ENCODE measurements around the gene PRMT7.

PRMT7 gene

DNA sequence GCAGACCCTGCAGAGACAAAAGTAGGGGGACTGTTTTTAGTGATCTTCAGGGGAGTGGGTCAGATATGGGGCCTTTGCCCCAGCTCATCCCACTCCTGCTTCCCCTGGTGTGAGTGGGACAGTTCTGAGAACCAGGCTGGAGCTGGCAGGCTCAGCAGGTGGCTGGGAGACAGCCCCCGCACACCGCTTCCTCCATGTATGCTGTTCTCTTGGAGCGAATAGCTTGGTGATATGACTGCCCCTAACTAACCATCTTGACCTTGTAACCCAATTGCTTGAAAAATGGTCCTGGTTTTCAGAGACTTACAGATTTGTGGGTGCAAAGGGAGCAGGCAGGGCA lies 61.5 kb downstream of the PRMT7 start:
- H4K20me1 ChIP-seq (ENCODE audit: low read depth, low read length), result no peaks in the 10 kb centered on the region
- no peak overlapping the region for H3K4me2 ChIP-seq (ENCODE audit: low read depth, low read length, poor library complexity, severe bottlenecking)
- TF ChIP-seq EZH2phosphoT487 (conservative IDR thresholded peaks at IDR 0.05; ENCODE audit: low read length), result no peak
- TF ChIP-seq, protein P1, sequence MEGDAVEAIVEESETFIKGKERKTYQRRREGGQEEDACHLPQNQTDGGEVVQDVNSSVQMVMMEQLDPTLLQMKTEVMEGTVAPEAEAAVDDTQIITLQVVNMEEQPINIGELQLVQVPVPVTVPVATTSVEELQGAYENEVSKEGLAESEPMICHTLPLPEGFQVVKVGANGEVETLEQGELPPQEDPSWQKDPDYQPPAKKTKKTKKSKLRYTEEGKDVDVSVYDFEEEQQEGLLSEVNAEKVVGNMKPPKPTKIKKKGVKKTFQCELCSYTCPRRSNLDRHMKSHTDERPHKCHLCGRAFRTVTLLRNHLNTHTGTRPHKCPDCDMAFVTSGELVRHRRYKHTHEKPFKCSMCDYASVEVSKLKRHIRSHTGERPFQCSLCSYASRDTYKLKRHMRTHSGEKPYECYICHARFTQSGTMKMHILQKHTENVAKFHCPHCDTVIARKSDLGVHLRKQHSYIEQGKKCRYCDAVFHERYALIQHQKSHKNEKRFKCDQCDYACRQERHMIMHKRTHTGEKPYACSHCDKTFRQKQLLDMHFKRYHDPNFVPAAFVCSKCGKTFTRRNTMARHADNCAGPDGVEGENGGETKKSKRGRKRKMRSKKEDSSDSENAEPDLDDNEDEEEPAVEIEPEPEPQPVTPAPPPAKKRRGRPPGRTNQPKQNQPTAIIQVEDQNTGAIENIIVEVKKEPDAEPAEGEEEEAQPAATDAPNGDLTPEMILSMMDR (IDR thresholded peaks at IDR 0.05; ENCODE audit: insufficient read depth, low read length, poor library complexity, severe bottlenecking), result no peak

DNA sequence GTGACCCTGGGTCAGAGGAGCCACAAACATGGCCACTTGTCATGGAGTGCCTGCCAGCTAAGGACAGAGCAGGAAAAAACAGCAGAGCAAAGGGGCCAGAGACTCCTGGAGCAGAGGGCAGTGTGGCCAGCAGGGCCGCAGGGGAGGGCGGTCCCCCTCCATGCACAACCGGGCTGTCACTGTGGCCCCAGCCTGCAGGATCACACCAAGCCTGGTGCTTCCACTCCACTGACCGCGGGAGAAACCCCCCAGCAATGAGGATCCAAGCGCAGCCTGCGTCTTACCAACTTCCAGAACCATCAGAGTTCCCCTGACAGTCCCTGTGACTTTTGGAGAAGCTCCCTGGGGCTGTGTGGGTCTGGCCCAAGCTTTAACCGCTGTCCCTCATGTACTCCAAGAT lies 62.0 kb downstream of the PRMT7 start:
- no peak overlapping the region for H2AFZ ChIP-seq (ENCODE audit: low read depth, low read length, severe bottlenecking)
- TF ChIP-seq, protein P1 (IDR thresholded peaks at IDR 0.05; ENCODE audit: insufficient read depth, low read length, poor library complexity, severe bottlenecking), result no peak
- no peaks in the 10 kb centered on the region for H3F3A ChIP-seq (ENCODE audit: insufficient read depth)
- H3K9ac ChIP-seq (ENCODE audit: low read length), result no peak overlapping the region
- no peak overlapping the region for H3K4me2 ChIP-seq (ENCODE audit: low read depth, low read length, poor library complexity, severe bottlenecking)
- no peaks in the 10 kb centered on the region for H3K27me3 ChIP-seq (ENCODE audit: low read length)
- no peaks in the 10 kb centered on the region for H3K9me2 ChIP-seq (replicated peaks; ENCODE audit: insufficient read depth, low read length)
- H3K79me2 ChIP-seq (ENCODE audit: insufficient read depth, low read length), result no peaks in the 10 kb centered on the region
- H4K20me1 ChIP-seq (ENCODE audit: low read depth, low read length), result no peaks in the 10 kb centered on the region
- no peak overlapping the region for H3K27ac ChIP-seq (ENCODE audit: low read depth, low read length)
- no peaks in the 10 kb centered on the region for H3K36me3 ChIP-seq (ENCODE audit: low read length)
- H3K9me3 ChIP-seq (ENCODE audit: insufficient read depth, low read length), result no peaks in the 10 kb centered on the region
- H3K4me3 ChIP-seq (ENCODE audit: insufficient read depth, low read length, poor library complexity, severe bottlenecking), result no peak overlapping the region

More for the DNA sequence above, 61.5 kb downstream of the PRMT7 start:
- H3K9me3 ChIP-seq (ENCODE audit: insufficient read depth, low read length), result no peaks in the 10 kb centered on the region
- no peaks in the 10 kb centered on the region for H3K27me3 ChIP-seq (ENCODE audit: low read length)
- no peaks in the 10 kb centered on the region for H3K36me3 ChIP-seq (ENCODE audit: low read length)
- no peaks in the 10 kb centered on the region for H3K9me2 ChIP-seq (replicated peaks; ENCODE audit: insufficient read depth, low read length)
- no peak overlapping the region for H3K9ac ChIP-seq (ENCODE audit: low read length)
- no peaks in the 10 kb centered on the region for H3F3A ChIP-seq (ENCODE audit: insufficient read depth)
- no peak overlapping the region for H3K27ac ChIP-seq (ENCODE audit: low read depth, low read length)
- H2AFZ ChIP-seq (ENCODE audit: low read depth, low read length, severe bottlenecking), result no peak overlapping the region
- H3K79me2 ChIP-seq (ENCODE audit: insufficient read depth, low read length), result no peaks in the 10 kb centered on the region
- H3K4me3 ChIP-seq (ENCODE audit: insufficient read depth, low read length, poor library complexity, severe bottlenecking), result no peak overlapping the region

DNA sequence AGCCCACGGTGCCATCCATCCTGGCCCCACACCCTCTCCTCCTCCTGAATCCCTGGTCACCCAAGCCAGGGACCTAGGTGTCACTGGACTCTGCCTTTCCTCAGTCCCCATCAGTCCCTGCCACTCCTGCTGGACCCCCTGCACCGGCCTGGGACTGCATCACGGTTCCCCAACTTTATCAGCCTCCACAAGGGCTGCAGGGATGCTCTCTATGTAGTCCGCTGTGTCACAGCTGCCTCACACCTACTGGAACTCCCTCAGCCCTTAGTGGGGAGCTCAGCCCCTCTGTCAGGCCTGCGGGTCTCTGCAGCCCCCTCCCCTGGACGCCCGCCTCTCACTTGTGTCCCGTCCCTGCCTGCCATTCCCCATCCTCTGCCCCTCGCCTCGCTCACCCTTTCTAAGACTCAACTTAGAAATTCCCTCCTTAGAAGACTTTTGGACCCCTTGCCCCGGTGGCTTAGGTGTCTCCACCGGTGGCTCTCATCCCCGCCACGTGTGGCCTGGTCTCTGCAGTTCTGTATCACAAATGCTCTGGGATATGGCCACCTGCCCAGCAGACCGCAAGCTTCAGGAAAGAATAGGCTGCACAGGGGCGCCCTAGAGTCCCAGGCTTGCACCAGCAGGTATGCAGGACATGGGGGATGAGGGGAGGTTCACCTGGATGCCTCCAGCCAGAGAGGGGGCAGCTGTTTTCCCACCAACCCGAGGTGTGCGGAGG lies 62.9 kb downstream of the PRMT7 start:
- Histone ChIP-seq H3K9me3 (ENCODE audit: insufficient read depth, low read length) (no peaks in the 10 kb centered on the region), H3K9me2 (replicated peaks; ENCODE audit: insufficient read depth, low read length) (no peaks in the 10 kb centered on the region), H3K36me3 (ENCODE audit: low read length) (no peaks in the 10 kb centered on the region), H4K20me1 (ENCODE audit: low read depth, low read length) (no peaks in the 10 kb centered on the region), H3K79me2 (ENCODE audit: insufficient read depth, low read length) (no peaks in the 10 kb centered on the region), H3K4me2 (ENCODE audit: low read depth, low read length, poor library complexity, severe bottlenecking) (no peak overlapping the region), H3F3A (ENCODE audit: insufficient read depth) (no peaks in the 10 kb centered on the region), H3K27ac (ENCODE audit: low read depth, low read length) (no peak overlapping the region), H2AFZ (ENCODE audit: low read depth, low read length, severe bottlenecking) (no peak overlapping the region), H3K9ac (ENCODE audit: low read length) (no peak overlapping the region), H3K27me3 (ENCODE audit: low read length) (no peaks in the 10 kb centered on the region), H3K4me3 (ENCODE audit: insufficient read depth, low read length, poor library complexity, severe bottlenecking) (no peak overlapping the region)
- TF ChIP-seq, protein P1 (IDR thresholded peaks at IDR 0.05; ENCODE audit: insufficient read depth, low read length, poor library complexity, severe bottlenecking), result no peak
- TF ChIP-seq EZH2phosphoT487 (conservative IDR thresholded peaks at IDR 0.05; ENCODE audit: low read length), result no peak
